ENCODE measurements around the gene BHLHA15. TPM values are rescaled to one million over a fixed set of nuclear protein-coding genes. Genes with fewer than 3 reads are reported as not detected.

BHLHA15 gene
- polyA plus RNA-seq, 1 donor (not counting 4 experiments of a cell fraction or from before 2014, with no cell fraction given), result not detected

- Histone ChIP-seq H3K9ac (ENCODE audit: control insufficient read depth, extremely low read depth, insufficient read depth, low read length) (no peak overlapping the region), H3K79me2 (ENCODE audit: control insufficient read depth, insufficient read depth, low read length) (no peaks in the 10 kb centered on the region), H3K4me3 (ENCODE audit: control insufficient read depth in 2 of 3, extremely low read depth in 1 of 3, insufficient read depth in 2 of 3, low read depth in 1 of 3, low read length in 3 of 3) (no peak overlapping the region), H4K20me1 (ENCODE audit: control insufficient read depth, extremely low read depth, insufficient read depth, low read length) (peaks cover 2% of the 10 kb centered on the region), H3K9me3 (ENCODE audit: control insufficient read depth, low read depth, low read length) (no peaks in the 10 kb centered on the region), H3K27me3 (ENCODE audit: control insufficient read depth, extremely low read depth, insufficient read depth, low read length) (no peaks in the 10 kb centered on the region), H3K36me3 (ENCODE audit: control insufficient read depth in 2 of 2, extremely low read depth in 1 of 2, insufficient read depth in 2 of 2, low read length in 2 of 2) (peaks cover 0 to 27% of the 10 kb centered on the region in 2 experiments), H3K9me1 (ENCODE audit: control insufficient read depth, extremely low read depth, insufficient read depth, low read length) (no peaks in the 10 kb centered on the region), H3K4me1 (ENCODE audit: control insufficient read depth, extremely low read depth, insufficient read depth, low read length) (no peaks in the 10 kb centered on the region), H3K4me2 (ENCODE audit: control insufficient read depth, extremely low read depth, insufficient read depth, low read depth, low read length) (no peak overlapping the region), H2AFZ (ENCODE audit: control insufficient read depth, low read length) (no peak overlapping the region), H3K27ac (ENCODE audit: control insufficient read depth, insufficient read depth, low read length) (no peak overlapping the region)
- TF ChIP-seq CTCF (optimal IDR thresholded peaks at IDR 0.05 in 1 of 3, IDR thresholded peaks at IDR 0.05 in 1 of 3, conservative IDR thresholded peaks at IDR 0.05 in 1 of 3; ENCODE audit: extremely low read depth in 1 of 3, insufficient read depth in 2 of 3, low read length in 3 of 3), result no peak
- no peak for TF ChIP-seq EZH2 (IDR thresholded peaks at IDR 0.05; ENCODE audit: low read length)
- FAIRE-seq (no peak), DNase-seq (ENCODE audit: low read depth, low spot score) (no peak)
- dilution Hi-C loops (cut with MboI; ENCODE audit: extremely low pct_ligation_motif_present, low sequenced_read_pairs), result no loop called here
These were observed 18.3 kb upstream of the BHLHA15 start for GRCh38 chr7:98192781-98193457.

- no peaks in the 10 kb centered on the region for H3K9me3 ChIP-seq (ENCODE audit: control insufficient read depth, low read depth, low read length)
- no peak overlapping the region for H3K4me2 ChIP-seq (ENCODE audit: control insufficient read depth, extremely low read depth, insufficient read depth, low read depth, low read length)
- no peak overlapping the region for H3K27ac ChIP-seq (ENCODE audit: control insufficient read depth, insufficient read depth, low read length)
- FAIRE-seq (no peak), DNase-seq (ENCODE audit: low read depth, low spot score) (no peak)
- no peak overlapping the region for H3K9ac ChIP-seq (ENCODE audit: control insufficient read depth, extremely low read depth, insufficient read depth, low read length)
- H3K27me3 ChIP-seq (ENCODE audit: control insufficient read depth, extremely low read depth, insufficient read depth, low read length), result no peaks in the 10 kb centered on the region
- H3K9me1 ChIP-seq (ENCODE audit: control insufficient read depth, extremely low read depth, insufficient read depth, low read length), result no peaks in the 10 kb centered on the region
- H3K4me1 ChIP-seq (ENCODE audit: control insufficient read depth, extremely low read depth, insufficient read depth, low read length), result no peaks in the 10 kb centered on the region
- TF ChIP-seq CTCF (optimal IDR thresholded peaks at IDR 0.05 in 1 of 3, IDR thresholded peaks at IDR 0.05 in 1 of 3, conservative IDR thresholded peaks at IDR 0.05 in 1 of 3; ENCODE audit: extremely low read depth in 1 of 3, insufficient read depth in 2 of 3, low read length in 3 of 3) (no peak), EZH2 (IDR thresholded peaks at IDR 0.05; ENCODE audit: low read length) (no peak)
- dilution Hi-C loops (cut with MboI; ENCODE audit: extremely low pct_ligation_motif_present, low sequenced_read_pairs), result no loop called here
- H4K20me1 ChIP-seq (ENCODE audit: control insufficient read depth, extremely low read depth, insufficient read depth, low read length), result peaks cover 2% of the 10 kb centered on the region
- no peak overlapping the region for H3K4me3 ChIP-seq (ENCODE audit: control insufficient read depth in 2 of 3, extremely low read depth in 1 of 3, insufficient read depth in 2 of 3, low read depth in 1 of 3, low read length in 3 of 3)
- H3K36me3 ChIP-seq (ENCODE audit: control insufficient read depth in 2 of 2, extremely low read depth in 1 of 2, insufficient read depth in 2 of 2, low read length in 2 of 2), result peaks cover 0 to 27% of the 10 kb centered on the region in 2 experiments
- H3K79me2 ChIP-seq (ENCODE audit: control insufficient read depth, insufficient read depth, low read length), result peaks cover 3% of the 10 kb centered on the region
- no peak overlapping the region for H2AFZ ChIP-seq (ENCODE audit: control insufficient read depth, low read length)
These were observed 17.6 kb upstream of the BHLHA15 start for GRCh38 chr7:98193474-98194180.
